GM21717 (cell line): ENCODE results near the gene GNAT2.

Source experiments
- ATAC-seq: cut with Tn5 transposase; IDR thresholded peaks from one replicate; pipeline ENCODE4 v1.9.1; 2021; ENCODE audit warnings: mild to moderate bottlenecking, moderate library complexity; ENCODE audit not compliant: unreplicated experiment

Gene GNAT2

DNA sequence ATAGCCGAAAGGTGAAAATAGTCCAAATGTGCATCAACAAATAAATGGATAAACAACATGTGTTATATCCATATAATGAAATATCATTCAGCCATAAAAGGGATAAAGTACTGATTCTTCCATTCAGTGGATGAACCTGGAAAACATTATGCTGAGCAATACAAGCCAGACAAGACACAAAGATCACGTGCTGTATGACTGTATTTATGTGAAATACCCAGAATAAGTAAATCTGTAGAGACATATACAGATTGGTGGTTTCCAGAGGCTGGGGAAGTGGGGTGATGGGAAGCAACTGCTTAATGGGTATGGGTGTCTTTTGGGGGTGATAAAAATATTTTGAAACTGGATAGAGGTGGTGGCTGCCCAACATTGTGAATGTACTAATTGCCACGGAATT is 23.2 kb upstream of the GNAT2 start:
- no peak for ATAC-seq

DNA sequence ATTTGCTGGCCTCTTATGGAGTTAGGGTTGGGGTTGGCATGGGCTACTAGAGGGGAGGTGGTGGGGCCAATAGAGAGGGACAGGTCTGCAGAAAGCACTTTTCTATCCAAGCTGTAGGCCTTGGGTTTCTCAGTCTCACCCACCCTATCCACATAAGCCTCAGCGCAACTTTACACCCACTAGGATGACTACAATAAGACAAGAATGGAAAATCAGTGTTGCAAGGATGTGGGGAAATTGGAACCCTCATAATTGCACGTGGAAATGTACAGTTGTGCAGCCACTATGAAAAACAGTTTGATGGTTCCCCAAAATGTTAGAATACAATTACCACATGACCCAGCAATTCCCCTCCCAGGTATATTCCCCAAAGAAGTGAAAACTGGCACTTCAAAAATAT is 22.4 kb upstream of the GNAT2 start:
- ATAC-seq = no peak

DNA sequence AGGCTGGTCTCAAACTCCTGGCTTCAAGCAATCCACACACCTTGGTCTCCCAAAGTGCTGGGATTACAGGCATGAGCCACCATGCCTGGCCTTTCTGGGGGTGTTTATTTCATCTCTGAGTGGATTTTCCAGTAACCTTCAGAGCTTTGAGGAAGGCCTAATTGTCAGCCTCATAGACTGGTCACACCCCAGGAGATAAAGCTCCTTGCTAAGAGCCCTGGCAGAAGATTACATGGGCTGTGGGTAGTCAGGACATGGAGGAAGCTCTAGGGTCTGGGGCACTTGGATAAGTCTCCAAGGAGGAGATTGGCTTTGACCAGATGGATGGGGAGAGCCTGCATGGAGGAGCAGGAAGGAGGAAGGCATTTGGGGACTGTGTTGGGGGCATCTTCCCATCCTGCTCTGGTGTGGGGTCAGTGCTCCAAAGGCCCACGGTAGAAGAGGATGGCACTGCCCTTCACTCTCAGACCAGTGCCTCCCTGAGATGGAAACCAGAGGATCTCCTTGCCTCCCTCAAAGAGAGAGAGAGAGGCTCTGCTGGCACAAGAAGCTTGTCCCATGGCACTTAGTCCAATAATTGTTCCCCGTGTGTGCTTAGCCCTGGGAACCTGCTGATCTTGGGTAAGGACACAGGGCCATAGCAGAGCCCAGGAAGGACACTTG is 21.8 kb upstream of the GNAT2 start:
- no peak for ATAC-seq

DNA sequence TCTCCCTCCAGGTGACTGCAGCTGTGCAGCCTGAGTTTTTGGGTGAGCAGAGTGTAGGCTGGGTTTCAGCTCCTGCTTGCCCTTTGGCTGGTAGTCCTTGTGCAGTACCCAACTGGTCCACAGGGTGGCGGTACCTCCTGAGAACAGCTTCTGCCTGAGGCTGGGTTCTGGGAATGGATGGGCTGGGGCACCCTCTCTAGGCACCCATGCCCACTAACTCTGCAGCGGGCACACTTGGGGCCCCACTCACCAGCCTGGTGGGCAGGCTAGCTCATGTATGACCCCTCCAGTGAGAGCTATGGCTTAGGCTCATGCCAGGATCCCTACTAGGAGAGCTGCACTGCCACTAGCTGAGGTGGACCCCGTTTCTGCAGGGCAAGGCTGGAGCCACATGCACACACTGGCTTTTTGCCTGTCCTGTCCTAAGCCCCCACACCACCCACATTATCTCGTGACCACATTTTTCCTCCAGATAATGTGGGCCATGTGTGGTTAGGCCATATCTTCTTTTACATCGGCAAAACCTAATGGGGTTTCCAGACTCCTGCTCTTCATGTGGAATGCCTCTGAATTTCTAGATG is 21.0 kb upstream of the GNAT2 start:
- peak; percentile 56 for ATAC-seq

DNA sequence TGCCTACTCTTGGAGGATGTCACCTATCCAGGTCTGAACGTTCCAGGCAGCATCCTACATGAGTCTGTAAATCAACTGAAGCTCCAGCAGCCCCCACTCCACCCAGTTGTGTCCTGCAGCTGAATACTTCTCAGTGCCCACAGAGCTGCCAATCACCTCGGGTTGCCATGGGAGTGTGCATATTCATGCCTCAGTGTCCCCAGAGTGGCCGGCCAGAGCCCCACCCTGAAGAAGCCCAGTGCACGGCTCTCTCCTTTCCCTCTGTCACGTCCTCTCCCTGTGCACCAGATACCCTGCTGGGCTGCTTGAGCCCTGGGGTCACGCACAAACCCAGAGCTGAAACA is 20.4 kb upstream of the GNAT2 start:
- no peak for ATAC-seq

DNA sequence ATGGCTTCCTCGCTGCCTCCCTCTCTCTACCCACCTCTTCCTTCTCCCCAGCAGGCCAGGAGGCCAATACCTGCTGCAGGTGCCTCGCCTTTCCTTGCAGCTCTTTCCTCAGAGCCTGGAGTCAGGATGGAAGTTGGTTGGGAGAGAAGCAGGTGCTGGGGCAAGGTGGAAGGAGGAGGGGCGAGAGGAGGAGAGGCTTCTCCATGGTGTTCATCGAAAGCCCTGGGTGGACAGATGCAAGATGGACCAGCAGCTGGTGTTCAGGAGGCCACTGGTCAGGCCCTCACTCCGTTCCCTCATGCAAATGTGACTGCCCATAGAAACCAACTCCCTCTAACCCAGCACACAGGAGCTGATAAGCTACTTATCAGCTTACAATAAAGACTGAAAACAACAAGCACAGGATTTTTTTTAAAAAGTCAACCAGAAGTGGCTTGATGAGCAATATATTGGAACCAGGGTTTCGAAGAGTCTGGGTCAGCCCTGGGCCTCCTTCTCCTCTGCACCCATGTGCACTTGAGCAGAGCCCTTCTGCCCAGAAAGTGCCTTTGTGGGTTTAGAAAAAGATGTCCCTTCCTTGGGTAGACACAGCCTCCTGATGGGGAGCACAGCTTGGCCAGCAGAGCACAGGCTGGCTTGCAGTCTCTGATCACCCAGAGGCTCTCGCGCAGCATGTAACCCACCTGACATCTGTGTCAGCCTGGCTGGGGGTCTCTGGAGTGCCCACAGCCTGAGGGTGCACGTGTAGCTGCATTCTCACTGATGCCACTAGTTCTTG is 19.8 kb upstream of the GNAT2 start:
- ATAC-seq = no peak

DNA sequence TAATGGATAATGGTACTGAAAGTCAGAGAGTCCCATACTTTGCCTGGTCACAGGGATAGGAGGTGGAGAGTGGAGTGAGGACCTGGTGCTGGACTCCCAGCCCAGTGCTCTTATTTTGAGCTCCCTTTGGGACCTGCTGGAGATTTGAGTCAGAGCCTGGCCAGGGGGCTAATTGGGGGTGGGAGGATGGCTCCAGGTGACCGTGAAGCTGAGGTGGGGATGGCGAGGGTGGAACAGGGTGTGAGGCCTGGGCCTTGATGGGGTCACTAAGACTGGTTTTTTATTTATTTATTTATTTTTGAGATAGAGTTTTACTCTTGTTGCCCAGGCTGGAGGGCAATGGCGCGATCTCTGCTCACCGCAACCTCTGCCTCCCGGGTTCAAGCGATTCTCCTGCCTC is 18.0 kb upstream of the GNAT2 start:
- ATAC-seq = no peak

DNA sequence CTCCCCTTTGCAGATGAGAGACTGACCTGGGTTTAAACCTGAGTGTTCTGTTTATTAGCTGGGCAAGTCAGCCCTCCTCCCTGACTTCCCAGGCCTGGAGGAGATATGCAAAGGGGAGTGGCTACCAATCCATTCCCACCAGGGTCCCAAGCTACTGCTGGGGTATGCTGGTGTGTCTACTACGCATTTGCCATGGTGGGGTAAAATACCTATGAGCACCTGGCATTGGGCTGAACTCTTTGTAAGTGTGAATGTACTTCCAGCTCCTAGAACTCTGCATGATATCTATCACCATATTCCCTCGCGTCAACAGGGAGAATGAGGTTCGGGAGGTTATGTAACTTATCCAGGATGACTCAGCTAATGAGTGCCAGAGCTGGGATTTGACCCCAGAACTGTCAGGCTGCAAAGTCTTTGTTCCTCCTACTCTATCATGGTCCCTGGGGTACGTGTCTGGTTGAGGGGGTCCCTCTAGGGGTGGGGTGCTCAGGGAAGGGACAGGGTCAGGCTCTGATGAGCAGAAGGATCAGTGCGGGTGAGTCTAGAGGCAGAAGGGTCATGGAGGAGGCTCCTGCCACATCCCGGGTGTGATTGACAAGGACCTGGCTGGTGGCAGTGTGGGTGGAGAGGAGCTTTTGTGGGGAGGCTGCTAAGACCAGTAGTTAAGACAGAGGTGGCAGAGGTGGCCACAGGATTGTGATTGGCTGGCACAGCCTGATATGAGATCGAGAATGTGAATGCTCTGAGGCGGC is 17.0 kb upstream of the GNAT2 start:
- ATAC-seq = no peak

DNA sequence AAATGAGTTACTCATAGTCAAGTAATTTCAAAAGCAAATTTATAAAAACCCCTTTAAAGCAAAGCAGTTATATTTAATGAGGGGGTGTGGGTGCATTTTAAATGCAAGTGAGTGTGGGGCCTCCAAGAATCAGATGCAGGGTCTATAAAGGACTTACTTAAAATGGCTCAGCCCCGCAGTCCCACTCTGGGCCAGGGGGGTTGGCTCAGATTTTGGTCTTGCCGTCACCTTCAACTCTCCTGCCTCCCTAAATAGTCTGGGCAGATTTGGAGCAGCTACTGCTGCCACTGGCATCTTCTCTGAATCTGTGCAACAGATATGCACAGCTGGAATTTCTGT is 16.4 kb upstream of the GNAT2 start:
- ATAC-seq = no peak

DNA sequence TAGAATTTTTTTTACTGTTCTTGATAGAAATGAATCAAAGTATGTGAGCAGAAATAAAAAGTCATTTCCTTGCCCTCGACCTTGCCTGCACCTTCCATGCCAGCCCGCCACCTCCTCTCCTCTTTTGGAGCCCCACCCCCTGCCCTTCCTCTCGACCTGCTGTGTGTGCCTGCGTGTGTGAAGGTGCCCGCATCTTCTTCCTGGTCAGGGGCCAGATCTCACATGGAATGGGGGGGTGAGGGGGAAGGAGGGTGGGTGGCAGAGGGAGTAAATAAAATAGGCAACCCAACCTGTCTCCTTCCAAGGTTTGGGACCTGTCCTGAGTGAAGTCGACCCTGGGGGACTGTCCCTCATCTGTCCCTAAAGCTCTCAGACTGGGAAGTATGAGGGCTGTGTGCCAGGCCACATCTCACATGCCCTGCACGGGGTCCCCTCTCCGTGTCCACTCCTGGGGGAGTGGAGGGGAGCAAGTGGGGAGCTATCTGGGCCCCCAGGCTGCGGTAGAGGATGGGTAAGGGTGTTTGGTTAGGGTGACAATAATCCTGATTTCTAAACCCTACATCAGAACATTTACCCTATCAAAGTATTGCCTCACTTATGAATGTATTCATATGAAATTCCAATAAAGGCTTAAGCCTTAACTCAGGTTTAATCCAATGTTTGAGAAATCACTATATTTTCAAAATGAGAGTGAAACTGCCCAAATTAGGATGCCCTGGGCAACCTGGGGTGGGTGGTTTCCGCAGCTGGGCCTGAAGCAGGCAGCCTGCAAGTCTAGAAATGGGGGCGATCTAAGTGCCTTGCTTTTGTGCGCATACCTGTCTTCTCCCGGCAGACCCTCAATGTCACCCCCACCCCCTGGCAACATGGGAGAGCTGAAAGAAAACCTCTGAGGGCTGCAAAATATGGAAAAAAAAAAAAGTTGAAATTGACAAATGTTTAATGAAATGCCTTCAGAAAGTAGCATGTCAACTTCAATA is 15.6 kb upstream of the GNAT2 start:
- no peak for ATAC-seq

DNA sequence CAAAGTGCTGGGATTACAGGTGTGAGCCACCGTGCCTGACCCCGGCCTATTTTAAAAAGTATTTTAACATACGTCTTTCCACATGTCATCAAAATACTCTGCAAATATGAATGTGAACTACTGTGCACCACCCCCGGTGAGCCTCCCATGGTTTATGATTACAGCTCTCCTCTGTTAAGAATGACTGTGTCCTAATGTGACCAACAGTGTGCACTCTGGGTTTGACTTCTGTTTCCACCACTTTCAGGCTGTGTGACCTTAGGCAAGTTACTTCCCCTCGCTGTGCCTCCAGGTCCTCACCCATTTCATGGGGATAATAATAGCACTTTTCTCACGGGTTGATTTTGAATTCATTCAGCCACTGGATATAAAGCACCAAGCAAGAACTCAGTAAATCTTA is 14.9 kb upstream of the GNAT2 start:
- no peak for ATAC-seq

DNA sequence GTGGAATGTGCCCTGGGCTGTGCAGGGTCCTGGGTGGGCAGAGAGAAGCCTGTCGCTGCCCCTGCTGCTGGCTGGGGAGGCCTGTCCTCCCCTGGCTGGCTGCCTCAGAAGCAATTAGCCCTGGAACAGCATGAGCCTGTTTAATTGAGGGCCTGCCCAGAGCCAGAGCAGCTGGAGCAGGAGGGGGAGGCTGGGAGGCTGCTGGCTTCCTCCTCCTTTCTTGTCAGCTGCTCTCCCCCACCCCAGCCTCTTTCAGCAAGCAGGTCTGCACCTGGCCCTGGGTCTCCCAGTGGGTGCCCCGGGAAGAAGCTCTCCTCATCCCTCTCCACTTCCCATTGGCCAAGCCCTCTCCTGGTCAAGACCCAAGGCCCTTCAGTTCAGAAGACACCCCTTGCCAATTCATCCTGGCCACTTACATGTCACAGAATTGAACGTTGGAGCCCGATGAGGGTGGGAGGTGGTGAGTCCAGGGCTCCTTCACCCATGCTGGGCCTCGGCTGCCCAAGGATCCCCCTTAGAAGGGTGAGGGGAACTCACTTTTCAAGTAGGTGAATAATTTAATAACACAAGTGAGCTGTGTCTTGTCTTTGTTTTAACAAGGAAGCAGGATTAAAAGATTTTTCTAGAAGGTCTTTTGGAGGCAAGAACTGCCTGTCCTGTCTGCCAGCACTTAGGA is 13.4 kb upstream of the GNAT2 start:
- ATAC-seq = no peak

DNA sequence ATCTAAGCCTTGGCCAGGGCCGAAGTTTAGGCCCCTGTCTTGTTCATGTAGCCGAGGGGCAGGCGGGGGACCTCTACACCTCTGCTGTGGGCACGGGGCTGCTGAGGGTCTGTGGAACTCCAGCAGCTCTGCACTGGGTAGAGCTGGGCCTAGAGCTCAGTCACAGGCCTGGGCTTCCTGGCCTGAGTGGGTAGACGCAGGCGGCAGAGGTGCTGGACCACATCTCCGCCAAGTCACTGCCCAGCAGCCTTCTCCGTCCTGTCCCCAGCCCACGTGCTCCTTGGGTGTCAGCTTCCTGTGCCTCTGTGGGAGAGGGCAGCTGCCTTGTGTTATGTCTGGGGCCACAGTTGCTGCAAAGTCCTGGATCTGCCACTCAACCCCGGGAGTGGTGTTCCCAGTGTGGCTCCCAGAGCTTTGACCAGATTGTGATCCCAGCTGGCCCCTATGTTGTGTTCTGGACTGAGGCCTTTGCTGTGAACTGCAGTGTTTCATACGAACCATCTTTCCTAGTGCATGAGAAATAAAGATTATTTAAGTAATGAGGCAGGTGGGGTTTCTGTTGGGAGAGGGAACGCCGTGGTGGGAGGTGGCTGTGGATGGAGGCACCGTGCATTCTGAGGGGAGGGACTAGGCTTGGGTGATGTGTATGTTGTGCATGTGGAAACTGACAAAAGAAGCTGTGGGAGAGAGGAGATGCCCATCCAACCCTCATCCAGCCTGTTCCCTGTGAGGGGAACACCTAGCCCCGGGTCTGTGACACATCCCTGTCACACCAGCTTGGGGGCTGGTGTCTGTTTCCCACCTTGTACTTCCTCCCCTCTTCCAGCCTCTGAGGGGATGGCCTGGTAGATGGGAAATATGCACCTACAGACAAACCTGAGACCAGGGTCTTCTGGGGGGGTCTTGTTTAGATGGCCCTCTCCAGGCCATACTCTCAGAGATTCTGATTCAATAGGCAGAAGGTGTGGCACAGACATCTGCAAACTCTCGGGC is 12.4 kb upstream of the GNAT2 start:
- no peak for ATAC-seq

DNA sequence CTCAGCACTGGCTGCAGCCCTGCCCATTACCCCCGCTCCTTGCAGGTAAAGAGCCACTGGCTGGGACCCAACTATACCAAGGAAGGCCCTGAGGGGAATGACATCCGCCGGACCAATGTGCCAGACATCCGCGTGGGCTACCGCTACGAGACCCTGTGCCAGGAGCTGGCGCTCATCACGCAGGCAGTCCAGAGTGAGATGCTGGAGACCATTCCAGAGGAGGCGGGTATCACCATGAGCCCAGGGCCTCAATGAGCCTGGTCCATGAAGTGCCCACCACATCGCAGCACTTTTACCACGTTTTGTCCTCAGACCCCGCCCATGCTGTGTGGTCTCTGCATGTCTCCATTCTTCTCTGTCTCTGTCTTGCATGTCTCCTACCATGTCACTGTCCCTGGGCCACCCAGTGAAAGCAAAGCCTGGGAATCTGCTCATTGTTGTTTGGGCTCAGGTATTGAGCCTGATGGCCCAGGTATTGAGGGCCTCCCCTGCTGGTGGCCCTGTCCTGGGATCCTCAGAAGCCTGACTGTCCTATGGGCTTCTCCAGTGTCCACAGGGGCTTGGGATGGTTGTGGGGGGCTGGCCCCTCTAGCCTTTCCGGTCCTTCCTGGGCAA is 11.6 kb upstream of the GNAT2 start:
- ATAC-seq = no peak

DNA sequence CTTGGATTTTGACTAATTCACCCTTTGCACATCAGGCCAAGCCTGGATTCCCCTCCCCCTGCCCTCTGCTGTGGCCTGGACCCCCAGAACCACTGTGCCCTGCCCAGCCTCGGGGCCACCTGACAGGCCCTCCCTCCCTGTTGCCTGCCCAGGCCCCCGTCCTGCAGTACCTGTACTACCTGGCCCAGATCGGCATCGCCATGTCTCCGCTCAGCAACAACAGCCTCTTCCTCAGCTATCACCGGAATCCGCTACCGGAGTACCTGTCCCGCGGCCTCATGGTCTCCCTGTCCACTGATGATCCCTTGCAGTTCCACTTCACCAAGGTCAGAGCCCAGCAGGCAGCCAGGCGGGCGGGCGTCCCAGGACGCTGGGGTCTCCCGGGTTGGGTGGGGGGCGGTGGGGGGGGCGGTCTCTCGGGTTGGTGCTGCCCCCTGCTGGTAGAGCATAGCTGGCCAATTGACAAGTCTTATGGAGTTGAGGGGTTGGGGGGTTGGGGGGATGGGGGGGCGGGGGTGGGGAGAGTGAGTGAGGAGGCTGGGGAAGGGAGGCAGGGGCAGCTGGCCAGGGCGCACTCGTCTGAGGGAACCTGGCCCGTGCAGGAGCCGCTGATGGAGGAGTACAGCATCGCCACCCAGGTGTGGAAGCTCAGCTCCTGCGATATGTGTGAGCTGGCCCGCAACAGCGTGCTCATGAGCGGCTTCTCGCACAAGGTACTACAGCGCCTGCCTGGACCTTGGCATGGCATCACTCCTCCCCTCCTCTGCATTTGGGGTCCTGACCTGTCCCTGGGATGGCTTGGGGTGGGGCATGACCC is 10.9 kb upstream of the GNAT2 start:
- no peak for ATAC-seq

DNA sequence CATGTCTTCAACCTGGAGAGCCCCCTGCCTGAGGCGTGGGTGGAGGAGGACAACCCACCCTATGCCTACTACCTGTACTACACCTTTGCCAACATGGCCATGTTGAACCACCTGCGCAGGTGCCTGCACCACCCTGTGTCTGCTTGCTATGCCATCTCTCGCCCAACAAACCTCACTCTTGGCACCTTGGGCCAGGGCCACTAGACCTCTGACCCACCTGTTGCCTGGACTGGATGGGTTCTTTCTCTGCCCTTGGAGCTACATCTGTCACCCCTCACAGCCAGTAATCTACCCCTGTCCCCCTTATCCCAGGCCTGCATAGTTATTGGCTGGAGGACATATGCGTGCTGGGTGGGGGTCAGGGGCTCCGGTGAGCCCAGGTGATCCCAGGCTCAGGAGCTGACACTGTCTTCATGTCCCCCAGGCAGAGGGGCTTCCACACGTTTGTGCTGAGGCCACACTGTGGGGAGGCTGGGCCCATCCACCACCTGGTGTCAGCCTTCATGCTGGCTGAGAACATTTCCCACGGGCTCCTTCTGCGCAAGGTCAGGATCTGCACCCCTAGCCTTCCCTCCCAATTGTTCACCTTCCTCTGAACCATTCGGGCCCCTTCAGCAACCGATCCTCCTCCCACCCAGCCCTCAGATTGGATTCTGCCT is 10.1 kb upstream of the GNAT2 start:
- no peak for ATAC-seq
